Heart right ventricle (tissue), 16 donors: ENCODE data around the gene PIP4K2A. TPM values are rescaled to one million over a fixed set of nuclear protein-coding genes. Genes with fewer than 3 reads are reported as not detected.
A peak's percentile ranks its signal among the peaks of the same experiment; 100 is the strongest.

Experiments
- ATAC-seq, 8 donors: fragments of 200-7000 bp; cut with Tn5 transposase; one replicate each; pipeline ENCODE4 v1.9.1; 2020; ENCODE audit warnings: mild to moderate bottlenecking in 8 of 8, moderate library complexity in 8 of 8, moderate number of reproducible peaks in 1 of 8
- DNase-seq, 2 donors: peaks; one replicate each; pipeline ENCODE4 v3.0.0-alpha.2; 2020
- H3K27ac ChIP-seq, 10 donors: fragments of 200-600 bp; sonication (generic) in 2 of 10; one replicate each; pipeline versions ENCODE4 v1.5.0 to v1.8.0; 2020 to 2022; ENCODE audit warnings: mild to moderate bottlenecking in 3 of 10
- H3K27me3 ChIP-seq, 7 donors: fragments of 200-600 bp; one replicate each; pipeline ENCODE4 v1.8.0; 2021 to 2022; ENCODE audit warnings: mild to moderate bottlenecking in 2 of 7
- H3K36me3 ChIP-seq, 9 donors: fragments of 200-600 bp; sonication (generic) in 1 of 9; one replicate each; pipeline versions ENCODE4 v1.5.0 to v1.8.0; 2020 to 2022; ENCODE audit warnings: mild to moderate bottlenecking in 2 of 9
- H3K4me1 ChIP-seq, 9 donors: fragments of 200-600 bp; sonication (generic) in 1 of 9; one replicate each; pipeline versions ENCODE4 v1.5.0 to v1.8.0; 2020 to 2022; ENCODE audit warnings: mild to moderate bottlenecking in 4 of 9
- H3K4me3 ChIP-seq, 10 donors: fragments of 200-600 bp; sonication (generic) in 2 of 10; one replicate each; pipeline versions ENCODE4 v1.5.0 to v1.8.0; 2020 to 2022; ENCODE audit warnings: mild to moderate bottlenecking in 7 of 10, moderate library complexity in 2 of 10
- H3K9me3 ChIP-seq, 11 donors: fragments of 200-600 bp in 10 of 11; sonication (generic) in 2 of 11; one replicate each; pipeline versions ENCODE4 v1.5.0 to v1.8.0; 2013 to 2022; ENCODE audit warnings: mild to moderate bottlenecking in 2 of 11, control low read depth in 1 of 11, moderate library complexity in 1 of 11
- CTCF ChIP-seq, 9 donors: fragments of 200-600 bp; sonication (generic) in 2 of 9; IDR thresholded peaks; one replicate each; pipeline versions ENCODE4 v1.5.0 to v1.8.0; 2021 to 2022; ENCODE audit warnings: antibody characterized with exemption in 9 of 9, mild to moderate bottlenecking in 5 of 9, moderate library complexity in 1 of 9
- WGBS, 2 donors: extraction: QIAGEN DNeasy Blood & Tissue Kit; methylation state at CpG; one replicate each; pipeline ENCODE4 v1.1.7; 2013; ENCODE audit warnings: inconsistent platforms in 1 of 2; 5-methylcytosine and 5-hydroxymethylcytosine counted together
- intact Hi-C, 10 donors: fragments of 100-400 bp; cut with DNase I; formaldehyde crosslinking; loops; one replicate each; pipeline versions ENCODE4 v1.11.1 to v1.14.2; 2022
- polyA plus RNA-seq, 2 donors: library from polyadenylated mRNA; stranded (reverse); fragments of 200-250 nt; gene quantifications; one replicate each; pipeline ENCODE4 v1.2.3, GENCODE V29; 2013
- total RNA-seq, 10 donors: library from RNA; stranded (reverse); fragmentation: NEBNext Ultra II Directional in 3 of 10; extraction: Animal tissue kit (Norgen Biotek cat#: 25700) in 3 of 10; gene quantifications; one replicate each; pipeline versions ENCODE4 v1.2.1 to v1.2.4, GENCODE V29; 2021 to 2023
- donor health status: Arrhythmogenic right ventricular cardiomyopathy.
- donor health status: ischemic (EF 13 %, LVEDD 7.1; RV severe dilation, severe dysfunction).
- donor health status: healthy with polysubstance abuse.
- donor health status: DM: no; HTN: yes; CAD: no.
- donor health status: DM: no; HTN: no; CAD: no.
- donor health status: ischemic (EF 25% LVEDD 6.9; RV normal size, moderate dysfunction).
- donor health status: ischemic (EF 25% LVEDD 5.7; RV mildly dilated, moderate dysfunction).
- donor health status: healthy.
- donor health status: DM: yes; HTN: yes; CAD: no.
- donor health status: Ischemic cardiomyopathy.
- donor health status: ischemic (EF 35%, LVEDD 5.7; RV mildly dilated, moderate dysfunction).
- donor health status: nonischemic (EF 11% LVEDD 7.7; RV severe dilation, severe dysfunction).
- donor health status: DM: yes; HTN: yes; CAD: no.
- donor health status: PGD.
- donor health status: ischemic (EF 29% LVEDD 5.4; RV normal size, mild dysfunction).
- donor health status: nonischemic (EF 23%, LVEDD 6.1; RV moderate dilation, normal function).

Gene PIP4K2A
- total and polyA plus RNA-seq, 12 donors: 6.0 to 29.1 (median 13.3) TPM

GRCh38 chr10:22581461-22581860 lies 132.9 kb downstream of the PIP4K2A start:
- no peak for DNase-seq
- no peak for ATAC-seq
- intact Hi-C loops: loop anchor here in 4 of 10 donors (10.0 kb wide), 4 partner anchors 133 to 587 kb away; partner anchors contain the start of gene PIP4K2A (in 2 of the 4)
- no peaks in the 10 kb centered on the region for H3K27me3 ChIP-seq
- WGBS, 2 donors: 83 to 85% methylated on average over 2 of the region's 2 CpGs
- no peaks in the 10 kb centered on the region for H3K9me3 ChIP-seq
- peaks cover 0 to 4% (median 0%) of the 10 kb centered on the region in 9 donors for H3K4me1 ChIP-seq
- H3K27ac ChIP-seq: peak overlapping the region in 1 of 10 donors; percentile 39
- TF ChIP-seq CTCF (IDR thresholded peaks at IDR 0.05): no peak
- no peak overlapping the region for H3K4me3 ChIP-seq
- H3K36me3 ChIP-seq: peaks cover 0 to 64% (median 4%) of the 10 kb centered on the region in 9 donors

GRCh38 chr10:22580711-22581110 lies 133.7 kb downstream of the PIP4K2A start:
- Histone ChIP-seq H3K36me3 (peaks cover 0 to 70% (median 4%) of the 10 kb centered on the region in 9 donors), H3K9me3 (no peaks in the 10 kb centered on the region), H3K27ac (peak overlapping the region in 1 of 10 donors; percentile 39), H3K4me1 (peaks cover 0 to 4% (median 0%) of the 10 kb centered on the region in 9 donors), H3K27me3 (no peaks in the 10 kb centered on the region), H3K4me3 (no peak overlapping the region)
- DNase-seq (no peak), ATAC-seq (no peak)
- WGBS, 2 donors: 92 to 93% methylated on average over 9 of the region's 9 CpGs
- TF ChIP-seq CTCF (IDR thresholded peaks at IDR 0.05): no peak
- intact Hi-C loops: loop anchor here in 4 of 10 donors (10.0 kb wide), 4 partner anchors 134 to 586 kb away; partner anchors contain the start of gene PIP4K2A (in 2 of the 4)

DNA sequence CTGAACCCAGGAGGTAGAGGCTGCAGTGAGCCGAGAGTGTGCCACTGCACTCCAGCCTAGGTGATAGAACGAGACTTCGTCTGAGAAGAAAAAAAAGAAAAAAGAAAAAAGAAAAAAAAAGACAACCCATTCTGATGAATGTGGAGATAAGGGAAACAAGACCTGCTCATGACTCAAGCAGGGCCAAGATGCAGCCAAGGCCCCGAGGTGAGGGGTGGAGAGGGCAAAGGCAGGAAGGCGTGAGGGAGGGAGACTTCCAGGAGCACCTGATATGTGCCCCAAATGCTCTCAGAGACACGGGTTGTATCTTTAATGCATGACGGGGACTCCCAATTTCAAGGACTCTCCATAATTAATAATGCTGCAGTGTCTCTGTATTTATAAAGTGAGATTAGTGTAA lies 134.6 kb downstream of the PIP4K2A start:
- Histone ChIP-seq H3K36me3 (peaks cover 0 to 78% (median 4%) of the 10 kb centered on the region in 9 donors), H3K4me1 (peaks cover 0 to 4% (median 0%) of the 10 kb centered on the region in 9 donors), H3K27me3 (no peaks in the 10 kb centered on the region), H3K27ac (no peak overlapping the region), H3K4me3 (no peak overlapping the region), H3K9me3 (no peaks in the 10 kb centered on the region)
- 88 to 95% methylated on average over 7 of the region's 7 CpGs for WGBS, 2 donors
- TF ChIP-seq CTCF (IDR thresholded peaks at IDR 0.05): no peak
- intact Hi-C loops: loop anchor here in 6 of 10 donors (5.0 to 10.0 kb wide), 5 partner anchors 135 to 585 kb away; partner anchors contain the start of gene PIP4K2A (in 2 of the 6)
- DNase-seq (no peak), ATAC-seq (no peak)

GRCh38 chr10:22573820-22574569 lies 140.4 kb downstream of the PIP4K2A start:
- 73 to 75% methylated on average over 7 of the region's 7 CpGs for WGBS, 2 donors
- H3K27ac ChIP-seq: peak overlapping the region in 1 of 10 donors; percentile 39
- no peak overlapping the region for H3K4me3 ChIP-seq
- ATAC-seq (peak in 2 of 8 donors; percentile 42 to 45), DNase-seq (peak in 1 of 2 donors; percentile 20)
- H3K9me3 ChIP-seq: no peaks in the 10 kb centered on the region
- peak in 8 of 9 donors; percentile 28 to 75 (median 50) for TF ChIP-seq CTCF (IDR thresholded peaks at IDR 0.05)
- H3K4me1 ChIP-seq: peaks cover 0 to 15% (median 0%) of the 10 kb centered on the region in 9 donors
- H3K36me3 ChIP-seq: peaks cover 0 to 84% (median 4%) of the 10 kb centered on the region in 9 donors
- intact Hi-C loops: loop anchor here in 4 of 10 donors (5.0 to 10.0 kb wide), 4 partner anchors 411 to 579 kb away; no protein-coding TSS in a partner anchor
- H3K27me3 ChIP-seq: no peaks in the 10 kb centered on the region
